ENCODE results near the gene SIX2.

The SIX2 gene

GRCh38 chr2:45018023-45018422, 8.8 kb upstream of the SIX2 start:
- no peak overlapping the region for H3K4me2 ChIP-seq (ENCODE audit: low read depth, low read length, poor library complexity, severe bottlenecking)
- no peaks in the 10 kb centered on the region for H4K20me1 ChIP-seq (ENCODE audit: low read depth, low read length)

DNA sequence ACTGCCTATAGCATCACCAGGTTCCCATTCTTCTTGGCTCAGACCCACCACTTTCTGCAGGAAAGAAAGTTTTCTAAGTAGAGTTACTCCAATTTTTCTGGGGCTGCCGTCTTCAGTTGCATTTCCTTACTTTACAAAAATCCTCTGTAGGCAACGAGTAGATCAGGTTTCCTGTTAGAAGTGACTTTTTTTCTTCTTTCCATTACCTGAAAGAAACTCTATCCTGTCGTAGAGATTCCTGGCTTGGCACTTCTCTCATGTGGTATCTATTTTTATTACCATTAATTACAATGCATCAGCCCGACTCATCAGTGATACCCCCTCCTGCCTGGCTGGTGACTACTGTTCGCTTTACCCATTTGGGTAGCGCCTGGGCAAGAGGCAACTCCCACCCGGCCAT, 5.6 kb upstream of the SIX2 start:
- Histone ChIP-seq H3F3A (ENCODE audit: insufficient read depth) (no peaks in the 10 kb centered on the region), H3K9me3 (ENCODE audit: insufficient read depth, low read length) (no peaks in the 10 kb centered on the region), H3K4me3 (ENCODE audit: insufficient read depth, low read length, poor library complexity, severe bottlenecking) (no peak overlapping the region), H3K27ac (ENCODE audit: low read depth, low read length) (no peak overlapping the region), H2AFZ (ENCODE audit: low read depth, low read length, severe bottlenecking) (no peak overlapping the region), H3K4me2 (ENCODE audit: low read depth, low read length, poor library complexity, severe bottlenecking) (no peak overlapping the region), H3K79me2 (ENCODE audit: insufficient read depth, low read length) (no peaks in the 10 kb centered on the region), H3K36me3 (ENCODE audit: low read length) (no peaks in the 10 kb centered on the region), H3K9me2 (replicated peaks; ENCODE audit: insufficient read depth, low read length) (no peaks in the 10 kb centered on the region), H3K9ac (ENCODE audit: low read length) (no peak overlapping the region), H4K20me1 (ENCODE audit: low read depth, low read length) (no peaks in the 10 kb centered on the region), H3K27me3 (ENCODE audit: low read length) (no peaks in the 10 kb centered on the region)
- no peak for TF ChIP-seq CTCF (IDR thresholded peaks at IDR 0.05; ENCODE audit: insufficient read depth, low read length, poor library complexity, severe bottlenecking)
- no peak for TF ChIP-seq EZH2phosphoT487 (conservative IDR thresholded peaks at IDR 0.05; ENCODE audit: low read length)

More at GRCh38 chr2:45018023-45018422, 8.8 kb upstream of the SIX2 start:
- no peak overlapping the region for H2AFZ ChIP-seq (ENCODE audit: low read depth, low read length, severe bottlenecking)
- H3F3A ChIP-seq (ENCODE audit: insufficient read depth) = no peaks in the 10 kb centered on the region
- no peaks in the 10 kb centered on the region for H3K79me2 ChIP-seq (ENCODE audit: insufficient read depth, low read length)
- no peaks in the 10 kb centered on the region for H3K36me3 ChIP-seq (ENCODE audit: low read length)
- no peaks in the 10 kb centered on the region for H3K27me3 ChIP-seq (ENCODE audit: low read length)
- no peak for TF ChIP-seq CTCF (IDR thresholded peaks at IDR 0.05; ENCODE audit: insufficient read depth, low read length, poor library complexity, severe bottlenecking)
- no peak for TF ChIP-seq EZH2phosphoT487 (conservative IDR thresholded peaks at IDR 0.05; ENCODE audit: low read length)
- no peaks in the 10 kb centered on the region for H3K9me2 ChIP-seq (replicated peaks; ENCODE audit: insufficient read depth, low read length)
- no peaks in the 10 kb centered on the region for H3K9me3 ChIP-seq (ENCODE audit: insufficient read depth, low read length)
- no peak overlapping the region for H3K4me3 ChIP-seq (ENCODE audit: insufficient read depth, low read length, poor library complexity, severe bottlenecking)
- H3K9ac ChIP-seq (ENCODE audit: low read length) = no peak overlapping the region
- no peak overlapping the region for H3K27ac ChIP-seq (ENCODE audit: low read depth, low read length)

- H3K79me2 ChIP-seq (ENCODE audit: insufficient read depth, low read length) = no peaks in the 10 kb centered on the region
- no peak overlapping the region for H2AFZ ChIP-seq (ENCODE audit: low read depth, low read length, severe bottlenecking)
- H3K9me2 ChIP-seq (replicated peaks; ENCODE audit: insufficient read depth, low read length) = no peaks in the 10 kb centered on the region
- no peaks in the 10 kb centered on the region for H3K36me3 ChIP-seq (ENCODE audit: low read length)
- H3F3A ChIP-seq (ENCODE audit: insufficient read depth) = no peaks in the 10 kb centered on the region
- H3K4me2 ChIP-seq (ENCODE audit: low read depth, low read length, poor library complexity, severe bottlenecking) = no peak overlapping the region
- H3K4me3 ChIP-seq (ENCODE audit: insufficient read depth, low read length, poor library complexity, severe bottlenecking) = no peak overlapping the region
- no peak overlapping the region for H3K9ac ChIP-seq (ENCODE audit: low read length)
- TF ChIP-seq CTCF (IDR thresholded peaks at IDR 0.05; ENCODE audit: insufficient read depth, low read length, poor library complexity, severe bottlenecking) = no peak
- no peak for TF ChIP-seq EZH2phosphoT487 (conservative IDR thresholded peaks at IDR 0.05; ENCODE audit: low read length)
- no peak overlapping the region for H3K27ac ChIP-seq (ENCODE audit: low read depth, low read length)
- H3K9me3 ChIP-seq (ENCODE audit: insufficient read depth, low read length) = no peaks in the 10 kb centered on the region
- no peaks in the 10 kb centered on the region for H4K20me1 ChIP-seq (ENCODE audit: low read depth, low read length)
- no peaks in the 10 kb centered on the region for H3K27me3 ChIP-seq (ENCODE audit: low read length)
These were observed 4.9 kb upstream of the SIX2 start for GRCh38 chr2:45014016-45014702.
